SH-SY5Y (cell line): ENCODE results near the gene DDX59.

Source experiments
- GATA2 ChIP-seq: IDR thresholded peaks from 2 replicates; pipeline ENCODE4 v1.6.1; 2011; ENCODE audit warnings: mild to moderate bottlenecking, low read depth, low read length
- GATA3 ChIP-seq: IDR thresholded peaks from 2 replicates; pipeline ENCODE4 v1.6.1; 2011; ENCODE audit warnings: low read depth, mild to moderate bottlenecking, low read length, moderate library complexity

DNA sequence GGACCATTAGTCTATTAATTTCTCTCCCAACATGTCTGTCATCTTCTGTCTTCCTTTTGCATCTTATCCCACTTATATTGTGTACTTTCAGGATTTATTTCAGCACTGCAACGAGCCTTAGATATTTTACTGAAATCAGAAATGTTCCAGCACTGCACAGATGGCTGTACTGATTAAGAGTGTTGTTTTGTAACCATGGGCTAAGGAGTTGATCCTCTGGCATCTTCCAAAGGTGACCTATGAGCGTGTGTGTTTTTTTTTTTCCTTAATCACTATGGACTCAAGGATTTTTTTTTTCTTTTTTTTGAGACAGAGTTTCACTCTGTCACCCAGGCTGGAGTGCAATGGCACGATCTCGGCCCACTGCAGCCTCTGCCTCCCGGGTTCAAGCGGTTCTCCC is 7.1 kb upstream of the DDX59 start:
- no peak for TF ChIP-seq GATA2
- no peak for TF ChIP-seq GATA3
